Activated gamma-delta T cell treated with anti-CD3 and anti-CD28 coated beads, Interleukin-2, amount 50 U/mL, for 16 hours (primary cell): ENCODE results near the gene JAG2.
"Not testable (repeated sequence)": the region's sequence is repeated elsewhere in the genome, so short reads cannot be mapped to it uniquely, and the experiment has no call there.

Experiments
- DNase-seq: peaks from one replicate; pipeline ENCODE4 v3.0.0-alpha.2; 2020; ENCODE audit warnings: low read depth

JAG2 gene

GRCh38 chr14:105117710-105118385 is 50.7 kb downstream of the JAG2 start:
- DNase-seq = no peak

- DNase-seq = no peak
Observed at GRCh38 chr14:105117257-105117646, 51.3 kb downstream of the JAG2 start.

GRCh38 chr14:105116451-105117256 is 51.9 kb downstream of the JAG2 start:
- DNase-seq = no peak

- DNase-seq = not testable (repeated sequence)
Observed at GRCh38 chr14:105109243-105109642, 59.3 kb downstream of the JAG2 start.

GRCh38 chr14:105108516-105108864 is 60.1 kb downstream of the JAG2 start:
- no peak for DNase-seq

GRCh38 chr14:105107781-105108515 is 60.6 kb downstream of the JAG2 start:
- no peak for DNase-seq

- DNase-seq = no peak
Observed at GRCh38 chr14:105107351-105107750, 61.2 kb downstream of the JAG2 start.

GRCh38 chr14:105105158-105105557 is 63.4 kb downstream of the JAG2 start:
- DNase-seq = no peak

- no peak for DNase-seq
Observed at GRCh38 chr14:105102893-105103292, 65.7 kb downstream of the JAG2 start.

GRCh38 chr14:105102361-105102870 is 66.2 kb downstream of the JAG2 start:
- no peak for DNase-seq

- no peak for DNase-seq
Observed at GRCh38 chr14:105100910-105101309, 67.7 kb downstream of the JAG2 start.

- DNase-seq = no peak
Observed at GRCh38 chr14:105099778-105100177, 68.8 kb downstream of the JAG2 start.

GRCh38 chr14:105098316-105098715 is 70.3 kb downstream of the JAG2 start:
- no peak for DNase-seq

GRCh38 chr14:105097794-105098127 is 70.8 kb downstream of the JAG2 start:
- no peak for DNase-seq

- no peak for DNase-seq
Observed at GRCh38 chr14:105096206-105096875, 72.2 kb downstream of the JAG2 start.

- no peak for DNase-seq
Observed at GRCh38 chr14:105095236-105095805, 73.3 kb downstream of the JAG2 start.

GRCh38 chr14:105094193-105094907 is 74.2 kb downstream of the JAG2 start:
- no peak for DNase-seq

GRCh38 chr14:105093431-105094192 is 75.0 kb downstream of the JAG2 start:
- peak; percentile 49 for DNase-seq

GRCh38 chr14:105093038-105093430 is 75.5 kb downstream of the JAG2 start:
- peak; percentile 45 for DNase-seq
